Endothelial cell of umbilical vein (primary cell): ENCODE measurements around the gene OR10G2.

ENCODE experiments used
- EZH2 ChIP-seq: IDR thresholded peaks from 2 replicates; pipeline ENCODE4 v1.6.1; 2012; ENCODE audit warnings: borderline replicate concordance, low read depth, mild to moderate bottlenecking, moderate library complexity, low read length, inconsistent platforms; ENCODE audit not compliant: severe bottlenecking
- TF ChIP-seq, protein P1 (sequence below), 2 donors: IDR thresholded peaks; 1 replicate in 1 of 2; 2 replicates in 1 of 2; pipeline ENCODE4 v1.5.1; 2011; ENCODE audit warnings: low read length in 2 of 2, mild to moderate bottlenecking in 2 of 2, moderate library complexity in 2 of 2, control low read depth in 1 of 2, inconsistent platforms in 1 of 2, low read depth in 1 of 2; ENCODE audit not compliant: insufficient read depth in 1 of 2; ENCODE audit errors: extremely low read depth in 1 of 2

DNA sequence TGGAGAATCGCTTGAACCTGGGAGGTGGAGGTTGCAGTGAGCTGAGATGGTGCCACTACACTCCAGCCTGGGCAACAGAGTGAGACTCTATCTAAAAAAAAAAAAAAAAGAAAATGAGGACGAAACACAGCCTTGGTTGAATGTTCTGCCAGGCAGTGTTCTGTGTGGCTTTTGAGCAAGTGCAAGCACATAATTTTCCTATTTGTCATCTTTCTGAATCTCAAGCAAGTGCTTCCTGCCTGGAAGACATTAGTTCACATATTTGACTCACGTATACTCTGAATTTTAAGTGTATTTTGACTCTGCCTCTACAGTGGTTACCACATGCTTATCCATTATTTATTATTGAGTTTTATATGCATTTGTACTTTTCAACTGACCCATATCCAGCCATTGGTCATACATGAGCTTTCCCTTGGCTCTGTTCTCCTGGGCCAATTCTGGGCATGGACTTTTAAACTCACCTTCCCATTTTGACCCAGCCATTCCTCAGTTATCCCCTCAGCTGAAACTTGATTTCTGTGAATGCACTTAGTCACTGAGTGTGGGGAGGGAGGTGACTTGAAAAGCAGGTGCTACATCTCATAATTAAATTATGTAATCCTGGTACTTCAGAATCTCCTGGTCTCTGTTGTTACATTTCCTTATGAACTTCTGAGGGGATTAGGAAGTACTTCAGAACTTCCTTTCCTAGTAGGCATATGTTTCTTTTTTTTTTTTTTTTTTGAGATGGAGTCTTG, 8.1 kb downstream of the OR10G2 start:
- no peak for TF ChIP-seq EZH2
- TF ChIP-seq, protein P1, sequence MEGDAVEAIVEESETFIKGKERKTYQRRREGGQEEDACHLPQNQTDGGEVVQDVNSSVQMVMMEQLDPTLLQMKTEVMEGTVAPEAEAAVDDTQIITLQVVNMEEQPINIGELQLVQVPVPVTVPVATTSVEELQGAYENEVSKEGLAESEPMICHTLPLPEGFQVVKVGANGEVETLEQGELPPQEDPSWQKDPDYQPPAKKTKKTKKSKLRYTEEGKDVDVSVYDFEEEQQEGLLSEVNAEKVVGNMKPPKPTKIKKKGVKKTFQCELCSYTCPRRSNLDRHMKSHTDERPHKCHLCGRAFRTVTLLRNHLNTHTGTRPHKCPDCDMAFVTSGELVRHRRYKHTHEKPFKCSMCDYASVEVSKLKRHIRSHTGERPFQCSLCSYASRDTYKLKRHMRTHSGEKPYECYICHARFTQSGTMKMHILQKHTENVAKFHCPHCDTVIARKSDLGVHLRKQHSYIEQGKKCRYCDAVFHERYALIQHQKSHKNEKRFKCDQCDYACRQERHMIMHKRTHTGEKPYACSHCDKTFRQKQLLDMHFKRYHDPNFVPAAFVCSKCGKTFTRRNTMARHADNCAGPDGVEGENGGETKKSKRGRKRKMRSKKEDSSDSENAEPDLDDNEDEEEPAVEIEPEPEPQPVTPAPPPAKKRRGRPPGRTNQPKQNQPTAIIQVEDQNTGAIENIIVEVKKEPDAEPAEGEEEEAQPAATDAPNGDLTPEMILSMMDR (IDR thresholded peaks at IDR 0.05; ENCODE audit: extremely low read depth in 1 of 2, insufficient read depth in 1 of 2, low read depth in 1 of 2, low read length in 2 of 2) = no peak
